ENCODE data around the gene PEX1.

PEX1 gene

GRCh38 chr7:92528188-92528957, at the start of gene PEX1, which contains the start of gene RBM48:
PEX1 (minus strand) TSS chr7:92528520; CDS start chr7:92528435, 85 bp downstream.
RBM48 (plus strand) TSS chr7:92528795; CDS start chr7:92528814, 19 bp downstream.
- POLR2A ChIA-PET: interaction anchor here (0.5 to 1.8 kb wide), 10 partner anchors 10 to 1308 kb away, joined by 3 to 9 read pairs (median 4); partner anchors contain the start of genes AKAP9, ANKIB1 and KRIT1
- CTCF ChIA-PET: interaction anchor here (0.8 to 1.7 kb wide), 16 partner anchors 9 to 104 kb away, joined by 3 to 14 read pairs (median 4); partner anchors contain the start of gene GATAD1
- DNase-seq (ENCODE audit: extremely low spot score): peak; percentile 95
- peak; percentile 79 for TF ChIP-seq CTCF (IDR thresholded peaks at IDR 0.05; ENCODE audit: control extremely low read depth, extremely low read depth, low read depth, missing control alignments)

- TF ChIP-seq CTCF (IDR thresholded peaks at IDR 0.05; ENCODE audit: control extremely low read depth, extremely low read depth, low read depth, missing control alignments): no peak
- ChIA-PET POLR2A (no interaction called here), CTCF (interaction anchor here (1.0 to 1.4 kb wide), 3 partner anchors 13 to 20 kb away, joined by 3 to 6 read pairs (median 4); partner anchors contain the start of gene FAM133B)
- no peak for DNase-seq (ENCODE audit: extremely low spot score)
These were observed 48.0 kb upstream of the PEX1 start for GRCh38 chr7:92576296-92576695.

- ChIA-PET POLR2A (no interaction called here), CTCF (interaction anchor here (0.9 to 1.7 kb wide), 3 partner anchors 9 to 21 kb away, joined by 3 to 6 read pairs (median 3); partner anchors contain the start of gene FAM133B)
- TF ChIP-seq CTCF (IDR thresholded peaks at IDR 0.05; ENCODE audit: control extremely low read depth, extremely low read depth, low read depth, missing control alignments): no peak
- DNase-seq (ENCODE audit: extremely low spot score): no peak
These were observed 40.8 kb upstream of the PEX1 start for GRCh38 chr7:92569137-92569536.

- CTCF ChIA-PET: interaction anchor here (1.4 to 2.5 kb wide), 5 partner anchors 9 to 23 kb away, joined by 5 to 11 read pairs (median 6); partner anchors contain the start of gene FAM133B
- POLR2A ChIA-PET: no interaction called here
- DNase-seq (ENCODE audit: extremely low spot score): no peak
- TF ChIP-seq CTCF (IDR thresholded peaks at IDR 0.05; ENCODE audit: control extremely low read depth, extremely low read depth, low read depth, missing control alignments): no peak
These were observed 39.1 kb upstream of the PEX1 start for GRCh38 chr7:92567460-92567859.

- DNase-seq (ENCODE audit: extremely low spot score): no peak
- POLR2A ChIA-PET: interaction anchor here (0.6 to 1.0 kb wide), 2 partner anchors 600 to 692 kb away, joined by 3 to 7 read pairs; no protein-coding TSS in a partner anchor
- CTCF ChIA-PET: interaction anchor here (1.1 to 3.3 kb wide), 7 partner anchors 8 to 27 kb away, joined by 3 to 16 read pairs (median 4); no protein-coding TSS in a partner anchor
- no peak for TF ChIP-seq CTCF (IDR thresholded peaks at IDR 0.05; ENCODE audit: control extremely low read depth, extremely low read depth, low read depth, missing control alignments)
These were observed 35.0 kb upstream of the PEX1 start for GRCh38 chr7:92563345-92563744.

- CTCF ChIA-PET: interaction anchor here (1.4 kb wide), 1 partner anchor 32 kb away, joined by 4 read pairs; the partner anchor contains the start of genes PEX1 and RBM48
These were observed 32.3 kb upstream of the PEX1 start for GRCh38 chr7:92560602-92561001.

More at GRCh38 chr7:92560602-92561001, 32.3 kb upstream of the PEX1 start:
- POLR2A ChIA-PET: no interaction called here
- TF ChIP-seq CTCF (IDR thresholded peaks at IDR 0.05; ENCODE audit: control extremely low read depth, extremely low read depth, low read depth, missing control alignments): no peak
- no peak for DNase-seq (ENCODE audit: extremely low spot score)
